Activated naive CD4-positive, alpha-beta T cell treated with anti-CD3 and anti-CD28 coated beads, Interleukin-2, amount 50 U/mL, for 72 hours (primary cell): ENCODE measurements around the gene RPL22. TPM values are rescaled to one million over a fixed set of nuclear protein-coding genes. Genes with fewer than 3 reads are reported as not detected.

Experiments used
- ATAC-seq, 2 donors: fragments of 150-1000 bp; cut with Tn5 transposase; 2 replicates each; pipeline ENCODE4 v1.10.0; 2021; ENCODE audit warnings: mild to moderate bottlenecking in 2 of 2, moderate library complexity in 2 of 2
- DNase-seq, 2 donors: peaks; one replicate each; pipeline ENCODE4 v3.0.0; 2021 to 2022; ENCODE audit warnings: low spot score in 2 of 2
- H3K27ac Mint-ChIP-seq, 2 donors: one replicate each; pipeline ENCODE4 v1.8.0; 2022; ENCODE audit warnings: mild to moderate bottlenecking in 2 of 2, mixed read lengths in 2 of 2
- H3K36me3 Mint-ChIP-seq, 2 donors: one replicate each; pipeline ENCODE4 v1.8.0; 2022; ENCODE audit warnings: mixed read lengths in 2 of 2
- H3K9me3 Mint-ChIP-seq, 2 donors: one replicate each; pipeline ENCODE4 v1.8.0; 2022; ENCODE audit warnings: mixed read lengths in 2 of 2
- total RNA-seq, 2 donors: library from RNA; stranded (reverse); gene quantifications; one replicate each; pipeline ENCODE4 v1.2.3, GENCODE V29; 2022

The RPL22 gene
- total RNA-seq, 2 donors from 2014 or later: 514 to 595 TPM

DNA sequence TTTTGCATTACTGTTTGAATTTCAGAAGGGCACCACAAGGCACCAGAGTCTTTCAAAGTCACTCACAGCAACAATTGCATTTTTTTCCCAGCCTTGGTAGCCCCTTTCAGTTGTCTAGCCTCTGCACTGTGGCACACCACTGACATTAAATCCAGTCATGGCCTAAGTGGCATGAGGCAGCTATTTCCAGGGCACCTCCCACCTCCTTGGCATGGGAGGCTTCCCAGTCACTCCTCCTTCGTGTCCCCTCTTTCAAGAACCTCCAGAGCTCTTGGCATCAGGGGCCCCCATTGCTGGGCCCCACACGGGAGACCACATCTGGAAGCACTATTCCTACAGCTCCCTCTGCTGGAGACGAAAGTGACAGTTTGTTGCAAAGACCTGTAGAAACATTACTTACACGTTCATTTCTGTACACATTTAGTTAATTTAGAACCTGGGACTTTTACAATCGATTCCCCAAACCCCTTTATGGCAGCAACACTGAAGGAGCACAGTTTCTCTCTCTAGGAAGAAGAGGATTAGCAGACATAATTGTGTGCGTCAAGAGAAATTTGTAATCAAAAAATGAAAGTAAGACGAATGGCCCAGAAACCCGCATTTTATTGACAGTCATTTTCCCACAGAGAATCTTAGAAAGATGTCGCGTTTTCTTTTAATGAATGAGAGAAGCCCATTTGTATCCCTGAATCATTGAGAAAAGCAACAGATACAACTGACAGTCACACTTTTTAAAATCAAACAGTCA, 13.6 kb downstream of the RPL22 start:
- no peak overlapping the region for H3K27ac Mint-ChIP-seq
- no peaks in the 10 kb centered on the region for H3K9me3 Mint-ChIP-seq
- ATAC-seq (peak in 1 of 2 donors; percentile 39), DNase-seq (no peak)
- H3K36me3 Mint-ChIP-seq: peaks cover 14 to 27% of the 10 kb centered on the region in 2 donors

DNA sequence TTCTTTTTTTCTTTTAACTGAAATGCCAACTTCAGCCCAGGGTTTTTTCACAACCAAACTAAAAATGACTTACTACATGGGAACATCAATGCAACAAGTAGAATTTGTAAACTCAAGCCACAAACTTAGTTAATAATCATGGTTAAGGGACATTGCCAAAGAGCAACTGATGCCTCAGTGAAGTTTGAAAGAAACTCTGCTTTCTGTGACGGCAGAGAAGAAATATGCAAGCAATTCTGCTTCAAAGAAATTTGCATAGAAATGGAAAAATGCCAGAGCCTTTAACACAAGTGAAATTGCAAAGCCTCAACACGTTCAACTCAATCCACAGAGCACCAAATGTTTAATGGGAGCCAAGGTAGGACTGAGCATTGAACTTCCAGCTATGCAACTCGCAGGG, 14.2 kb downstream of the RPL22 start:
- no peak for DNase-seq
- Mint-ChIP-seq H3K9me3 (no peaks in the 10 kb centered on the region), H3K27ac (no peak overlapping the region), H3K36me3 (peaks cover 14 to 24% of the 10 kb centered on the region in 2 donors)
- ATAC-seq: no peak

GRCh38 chr1:6184083-6184783, 15.2 kb downstream of the RPL22 start:
- Mint-ChIP-seq H3K27ac (peak overlapping the region in 1 of 2 donors; percentile 26), H3K9me3 (no peaks in the 10 kb centered on the region), H3K36me3 (peaks cover 13 to 18% of the 10 kb centered on the region in 2 donors)
- ATAC-seq: no peak
- no peak for DNase-seq

- peaks cover 8 to 12% of the 10 kb centered on the region in 2 donors for H3K36me3 Mint-ChIP-seq
- DNase-seq (no peak), ATAC-seq (no peak)
- H3K9me3 Mint-ChIP-seq: no peaks in the 10 kb centered on the region
- peak overlapping the region in 1 of 2 donors; percentile 84 for H3K27ac Mint-ChIP-seq
Measured at GRCh38 chr1:6183520-6183989, 15.8 kb downstream of the RPL22 start.

GRCh38 chr1:6181347-6181770, 18.0 kb downstream of the RPL22 start:
- no peak for DNase-seq
- no peaks in the 10 kb centered on the region for H3K9me3 Mint-ChIP-seq
- H3K36me3 Mint-ChIP-seq: peaks cover 7 to 10% of the 10 kb centered on the region in 2 donors
- no peak for ATAC-seq
- no peak overlapping the region for H3K27ac Mint-ChIP-seq

DNA sequence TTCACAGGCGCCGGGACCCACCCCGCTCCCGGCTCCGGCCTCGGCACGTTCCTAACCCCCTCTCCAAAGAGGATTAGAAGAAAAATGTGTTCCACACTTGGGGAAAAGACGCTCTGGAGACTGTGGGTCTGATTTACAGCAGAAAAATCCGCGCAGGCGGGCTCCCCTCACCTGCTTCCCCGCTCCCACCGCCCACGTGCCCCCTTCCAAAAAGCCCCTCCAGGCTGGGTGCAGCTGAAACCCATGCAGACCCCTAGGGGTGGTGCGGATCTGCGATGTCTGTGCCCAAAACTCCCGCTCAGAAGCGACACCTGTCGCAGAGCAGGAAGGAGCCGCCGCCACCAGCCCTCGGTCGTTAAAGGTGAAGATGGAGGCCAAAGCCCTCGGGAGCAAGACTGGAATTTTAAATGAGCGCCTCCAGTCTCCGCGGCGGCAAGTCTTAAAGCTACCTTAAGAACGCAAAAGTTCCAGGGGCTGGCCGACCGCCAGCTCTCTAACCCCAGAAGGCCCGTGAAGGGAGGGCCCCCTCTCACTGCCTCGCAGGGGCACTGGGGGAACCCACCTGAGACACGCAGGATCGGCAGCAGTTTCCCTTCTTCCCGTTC, 18.6 kb downstream of the RPL22 start:
- Mint-ChIP-seq H3K9me3 (no peaks in the 10 kb centered on the region), H3K36me3 (peaks cover 3 to 10% of the 10 kb centered on the region in 2 donors), H3K27ac (no peak overlapping the region)
- DNase-seq (no peak), ATAC-seq (peak in 1 of 2 donors; percentile 25)

DNA sequence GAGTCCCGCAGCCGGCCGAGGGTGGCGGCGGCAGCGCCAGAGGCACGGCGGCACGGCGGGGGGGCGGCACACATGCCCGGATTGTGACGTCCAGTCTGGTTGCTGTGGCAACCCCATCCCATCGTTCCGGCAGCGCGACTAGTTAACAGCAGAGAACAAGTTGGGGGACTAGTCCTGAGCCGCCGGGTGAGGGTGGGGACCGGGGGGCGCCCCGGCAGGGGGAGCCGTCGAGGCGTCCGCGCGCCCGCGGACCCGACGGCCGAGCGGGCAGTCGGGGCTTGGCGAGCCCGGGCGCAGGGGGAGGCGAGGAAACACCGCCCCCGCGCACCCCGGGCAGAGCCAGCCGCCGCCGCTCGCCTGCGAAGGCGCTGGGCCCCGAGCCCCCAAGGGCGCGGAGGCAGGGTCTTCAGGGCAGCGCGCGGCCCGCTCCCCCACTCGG, 19.1 kb downstream of the RPL22 start, which contains the start of gene CHD5:
Gene CHD5, minus strand, starts transcription at position 54 of the 439 bp plus-strand sequence. CDS start 298 bp downstream, outside the sequence.
- Mint-ChIP-seq H3K9me3 (no peaks in the 10 kb centered on the region), H3K27ac (no peak within 1 kb of the TSS), H3K36me3 (peaks cover 0 to 10% of the 10 kb centered on the region in 2 donors)
- ATAC-seq: peak in 1 of 2 donors; percentile 19
- no peak for DNase-seq

GRCh38 chr1:6179564-6180175, 19.7 kb downstream of the RPL22 start:
- Mint-ChIP-seq H3K9me3 (no peaks in the 10 kb centered on the region), H3K27ac (no peak overlapping the region), H3K36me3 (peaks cover 0 to 10% of the 10 kb centered on the region in 2 donors)
- ATAC-seq: peak in 1 of 2 donors; percentile 8
- DNase-seq: no peak

GRCh38 chr1:6178751-6179563, 20.4 kb downstream of the RPL22 start:
- peaks cover 0 to 10% of the 10 kb centered on the region in 2 donors for H3K36me3 Mint-ChIP-seq
- DNase-seq: no peak
- no peaks in the 10 kb centered on the region for H3K9me3 Mint-ChIP-seq
- no peak overlapping the region for H3K27ac Mint-ChIP-seq
- ATAC-seq: peak in 1 of 2 donors; percentile 12

- DNase-seq (no peak), ATAC-seq (no peak)
- Mint-ChIP-seq H3K36me3 (peaks cover 0 to 7% of the 10 kb centered on the region in 2 donors), H3K9me3 (no peaks in the 10 kb centered on the region), H3K27ac (no peak overlapping the region)
Measured at GRCh38 chr1:6177681-6178380, 21.6 kb downstream of the RPL22 start.

DNA sequence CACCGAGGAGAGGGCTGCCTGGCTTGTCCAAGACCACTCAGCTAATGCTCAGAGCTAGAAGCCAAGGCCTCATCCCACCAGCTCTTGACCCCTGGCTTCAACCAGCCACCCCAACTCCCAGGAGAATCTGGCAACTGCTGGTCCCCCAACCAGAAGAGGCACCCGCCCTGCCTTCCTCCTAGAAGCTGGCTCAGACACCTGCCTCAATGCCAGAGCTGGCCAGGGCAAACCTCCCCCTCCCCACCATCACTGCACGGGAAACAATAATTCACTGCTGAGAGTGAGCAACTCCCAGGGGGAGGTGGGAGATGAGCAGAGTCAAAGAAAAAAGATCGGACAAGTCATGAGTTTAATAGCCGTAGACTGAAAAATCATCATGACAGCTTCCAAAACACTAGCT, 22.6 kb downstream of the RPL22 start:
- Mint-ChIP-seq H3K9me3 (no peaks in the 10 kb centered on the region), H3K27ac (no peak overlapping the region), H3K36me3 (peaks cover 0 to 6% of the 10 kb centered on the region in 2 donors)
- ATAC-seq: no peak
- no peak for DNase-seq

DNA sequence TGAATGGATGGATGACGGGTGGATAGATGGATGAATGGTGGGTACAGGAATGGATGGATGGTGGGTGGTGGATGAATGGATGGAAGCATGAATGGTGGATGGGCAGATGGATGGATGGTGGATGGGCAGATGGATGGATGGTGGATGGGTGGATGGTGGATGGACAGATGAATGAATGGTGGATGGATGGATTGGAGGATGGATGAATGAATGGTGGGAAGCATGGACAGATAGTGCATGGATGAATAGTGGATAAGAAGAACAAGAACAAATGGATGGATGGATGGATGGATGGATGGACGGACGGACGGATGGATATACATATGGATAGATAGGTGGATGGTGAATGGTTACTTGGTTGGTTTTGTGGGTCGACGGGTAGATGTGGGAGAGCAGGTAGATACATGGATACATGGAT, 24.0 kb downstream of the RPL22 start:
- Mint-ChIP-seq H3K36me3 (peaks cover 0 to 6% of the 10 kb centered on the region in 2 donors), H3K27ac (no peak overlapping the region), H3K9me3 (no peaks in the 10 kb centered on the region)
- no peak for ATAC-seq
- no peak for DNase-seq

GRCh38 chr1:6174621-6175410, 24.6 kb downstream of the RPL22 start:
- no peaks in the 10 kb centered on the region for H3K9me3 Mint-ChIP-seq
- peaks cover 0 to 6% of the 10 kb centered on the region in 2 donors for H3K36me3 Mint-ChIP-seq
- DNase-seq: no peak
- ATAC-seq: no peak
- no peak overlapping the region for H3K27ac Mint-ChIP-seq

GRCh38 chr1:6172549-6172948, 26.8 kb downstream of the RPL22 start:
- ATAC-seq (no peak), DNase-seq (no peak)
- H3K9me3 Mint-ChIP-seq: no peaks in the 10 kb centered on the region
- no peak overlapping the region for H3K27ac Mint-ChIP-seq
- H3K36me3 Mint-ChIP-seq: peaks cover 0 to 5% of the 10 kb centered on the region in 2 donors
